Measurements from ENCODE around the gene NR0B2.

The NR0B2 gene

GRCh38 chr1:26923711-26924110, 9.9 kb upstream of the NR0B2 start:
- no peak for DNase-seq

GRCh38 chr1:26922901-26923300, 9.1 kb upstream of the NR0B2 start:
- no peak for DNase-seq

GRCh38 chr1:26922431-26922729, 8.6 kb upstream of the NR0B2 start:
- DNase-seq: no peak

GRCh38 chr1:26921540-26922430, 8.0 kb upstream of the NR0B2 start, which contains the start of gene NUDC:
Gene NUDC (plus strand): TSS chr1:26921743. CDS start chr1:26921849, 106 bp downstream.
- DNase-seq: peak; percentile 99

GRCh38 chr1:26921126-26921539, 7.4 kb upstream of the NR0B2 start:
- DNase-seq: no peak

- peak; percentile 50 for DNase-seq
Measured at GRCh38 chr1:26915204-26915842, 1.5 kb upstream of the NR0B2 start.

GRCh38 chr1:26913389-26913753, 404 bp downstream of the NR0B2 start:
- peak; percentile 55 for DNase-seq

- DNase-seq: no peak
Measured at GRCh38 chr1:26912147-26912490, 1.7 kb downstream of the NR0B2 start.

GRCh38 chr1:26911399-26912146, 2.2 kb downstream of the NR0B2 start:
- DNase-seq: no peak

GRCh38 chr1:26910343-26911160, 3.2 kb downstream of the NR0B2 start:
- no peak for DNase-seq

GRCh38 chr1:26909951-26910342, 3.8 kb downstream of the NR0B2 start:
- DNase-seq: no peak

GRCh38 chr1:26907071-26907917, 6.5 kb downstream of the NR0B2 start:
- DNase-seq: no peak

GRCh38 chr1:26900815-26901511, 12.8 kb downstream of the NR0B2 start:
- DNase-seq: peak; percentile 47

- peak; percentile 90 for DNase-seq
Measured at GRCh38 chr1:26900001-26900814, 13.6 kb downstream of the NR0B2 start, which contains the start of gene GPATCH3. Gene GPATCH3 (minus strand): TSS chr1:26900467. CDS start chr1:26900442, 25 bp downstream.

- DNase-seq: no peak
Measured at GRCh38 chr1:26897351-26897750, 16.4 kb downstream of the NR0B2 start.

GRCh38 chr1:26894263-26894662, 19.5 kb downstream of the NR0B2 start:
- no peak for DNase-seq

- no peak for DNase-seq
Measured at GRCh38 chr1:26890467-26890796, 23.3 kb downstream of the NR0B2 start.

- peak; percentile 82 for DNase-seq
Measured at GRCh38 chr1:26889551-26890466, 24.0 kb downstream of the NR0B2 start, which contains the start of gene GPN2. Gene GPN2 (minus strand): TSS chr1:26890283. CDS start chr1:26890096, 187 bp downstream.

GRCh38 chr1:26888231-26888630, 25.5 kb downstream of the NR0B2 start:
- no peak for DNase-seq
